GM12878 (cell line): ENCODE results near the gene VCAM1. TPM values are rescaled to one million over a fixed set of nuclear protein-coding genes. Genes with fewer than 3 reads are reported as not detected.

Experiments used
- ATAC-seq: fragments of 200-7000 bp; cut with Tn5 transposase; 3 replicates; pipeline ENCODE4 v1.9.1; 2020; ENCODE audit warnings: mild to moderate bottlenecking, moderate library complexity
- BruUV-seq: library from RNA; stranded (reverse); fragments of 400-500 nt; replicated peaks from 2 replicates; lab custom pipeline; 2021; lab: Mats Ljungman, UMichigan
- CTCF ChIA-PET: fragments of 300-600 bp; sonication (Branson Sonifier 250); formaldehyde crosslinking; extraction: SDS; loops from one replicate; lab custom pipeline; 2021; ENCODE audit warnings: inconsistent platforms; lab: Yijun Ruan, JAX
- POLR2A ChIA-PET: fragments of 350-600 bp; formaldehyde crosslinking; extraction: SDS; loops from one replicate; lab custom pipeline; 2021; ENCODE audit warnings: inconsistent platforms; lab: Charles Lee
- RAD21 ChIA-PET: fragments of 300-600 bp; sonication (Branson Sonifier 250); formaldehyde crosslinking; loops from one replicate; lab custom pipeline; 2023; ENCODE audit warnings: antibody characterized with exemption; ENCODE audit not compliant: unreplicated experiment; lab: Charles Lee
- SMC1A ChIA-PET: fragments of 300-600 bp; sonication (Branson Sonifier 250); formaldehyde crosslinking; loops from one replicate; lab custom pipeline; 2023; ENCODE audit not compliant: unreplicated experiment, uncharacterized antibody; lab: Charles Lee
- DNase-seq: peaks from one replicate; pipeline ENCODE4 v3.0.0-alpha.2; 2011; ENCODE audit warnings: low read depth, low spot score
- FAIRE-seq: peaks from 3 replicates; lab custom pipeline; 2011; peaks lifted over from hg19 to GRCh38; lab: Jason Lieb, UNC
- H2AFZ ChIP-seq: 2 replicates; pipeline ENCODE4 v1.6.0; 2011; ENCODE audit warnings: low read depth, low read length, control low read depth; ENCODE audit not compliant: control insufficient read depth
- H3K27ac ChIP-seq: 2 replicates; pipeline ENCODE4 v1.5.1; 2011; ENCODE audit warnings: control low read depth; ENCODE audit not compliant: control insufficient read depth, insufficient read depth
- H3K27me3 ChIP-seq, 2 experiments: replicated peaks in 1 of 2; 2 replicates each; pipeline versions ENCODE4 v1.6.0 to v1.6.1; 2011; ENCODE audit warnings: low read length in 1 of 2; ENCODE audit not compliant: control insufficient read depth in 2 of 2, insufficient read depth in 2 of 2
- H3K36me3 ChIP-seq, 2 experiments: 2 replicates each; pipeline ENCODE4 v1.5.1; 2011; ENCODE audit warnings: low read length in 1 of 2; ENCODE audit not compliant: control insufficient read depth in 2 of 2, insufficient read depth in 2 of 2
- H3K4me1 ChIP-seq: 2 replicates; pipeline ENCODE4 v1.6.1; 2011; ENCODE audit warnings: mild to moderate bottlenecking, low read length, moderate library complexity, mixed read lengths; ENCODE audit not compliant: control insufficient read depth, insufficient read depth
- H3K4me2 ChIP-seq: 2 replicates; pipeline ENCODE4 v1.6.0; 2011; ENCODE audit warnings: control low read depth; ENCODE audit not compliant: control insufficient read depth, insufficient read depth
- H3K4me3 ChIP-seq: fragments of 200-600 bp; sonication (generic); 2 replicates; pipeline ENCODE4 v1.5.1; 2016
- H3K79me2 ChIP-seq: 2 replicates; pipeline ENCODE4 v1.6.0; 2011; ENCODE audit warnings: low read length; ENCODE audit not compliant: control insufficient read depth, insufficient read depth
- H3K9ac ChIP-seq: 2 replicates; pipeline ENCODE4 v1.8.0; 2011; ENCODE audit warnings: low read length, control low read depth, mixed read lengths; ENCODE audit not compliant: control insufficient read depth, insufficient read depth
- H3K9me3 ChIP-seq: replicated peaks from 3 replicates; pipeline ENCODE4 v1.5.1; 2011; ENCODE audit warnings: mild to moderate bottlenecking, low read length; ENCODE audit not compliant: control insufficient read depth, insufficient read depth
- H4K20me1 ChIP-seq: 2 replicates; pipeline ENCODE4 v1.6.0; 2011; ENCODE audit not compliant: control insufficient read depth, insufficient read depth
- CBFB ChIP-seq: IDR thresholded peaks from 2 replicates; pipeline ENCODE4 v1.6.1; 2016; ENCODE audit warnings: antibody characterized with exemption, low read depth
- CTCF ChIP-seq, 3 experiments: IDR thresholded peaks in 2 of 3; conservative IDR thresholded peaks in 1 of 3; 2 replicates each; pipeline ENCODE4 v1.5.1; 2011; ENCODE audit warnings: low read depth in 3 of 3, low read length in 3 of 3, mild to moderate bottlenecking in 3 of 3, control low read depth in 2 of 3, moderate library complexity in 2 of 3, inconsistent platforms in 1 of 3, mixed read lengths in 1 of 3; ENCODE audit not compliant: control insufficient read depth in 2 of 3, insufficient read depth in 1 of 3; ENCODE audit errors: extremely low read depth in 1 of 3
- KDM1A ChIP-seq: fragments of 200-600 bp; sonication (generic); IDR thresholded peaks from 2 replicates; pipeline ENCODE4 v1.6.1; 2016; ENCODE audit warnings: borderline replicate concordance
- PAX5 ChIP-seq: IDR thresholded peaks from 2 replicates; pipeline ENCODE4 v1.6.1; 2011; ENCODE audit warnings: low read depth, low read length, borderline replicate concordance
- POLR2AphosphoS2 ChIP-seq: IDR thresholded peaks from 2 replicates; pipeline ENCODE4 v1.6.1; 2011; ENCODE audit warnings: low read depth, mild to moderate bottlenecking, low read length, improper control_type of control experiment, moderate library complexity
- RELA ChIP-seq: fragments of 450-650 bp; IDR thresholded peaks from 2 replicates; pipeline ENCODE4 v1.8.0; 2014; ENCODE audit warnings: borderline replicate concordance; ENCODE audit not compliant: partially characterized antibody
- SPI1 ChIP-seq: IDR thresholded peaks from 2 replicates; pipeline ENCODE4 v1.6.1; 2011; ENCODE audit warnings: low read depth, mild to moderate bottlenecking, low read length, moderate library complexity, borderline replicate concordance; ENCODE audit not compliant: insufficient read depth
- WRNIP1 ChIP-seq: IDR thresholded peaks from 2 replicates; pipeline ENCODE4 v1.6.1; 2011; ENCODE audit warnings: low read depth, low read length, improper control_type of control experiment, borderline replicate concordance
- ZSCAN29 ChIP-seq: fragments of 450-650 bp; IDR thresholded peaks from 2 replicates; pipeline ENCODE4 v1.6.1; 2017; ENCODE audit warnings: mild to moderate bottlenecking, moderate library complexity
- in situ Hi-C: fragments of 300-500 bp; cut with MboI; formaldehyde crosslinking; loops from 9 replicates; pipeline ENCODE4 v1.14.3; 2018; ENCODE audit warnings: mixed read lengths
- intact Hi-C: fragments of 100-400 bp; cut with micrococcal nuclease; formaldehyde crosslinking; loops from one replicate; pipeline ENCODE4 v1.14.2; 2022; ENCODE audit not compliant: unreplicated experiment
- polyA plus RNA-seq, 11 experiments: library from polyadenylated mRNA; depleted of rRNA in 4 of 11; unstranded in 6 of 11; stranded (reverse) in 5 of 11; fragments of >200 nt; fragmentation: Nextera tagmentation in 4 of 11; fragmentation: Illumina TruSeq in 1 of 11; extraction: Ambion mirVana in 4 of 11; extraction: Trizol in 1 of 11; gene quantifications; 1 replicate in 1 of 11; 2 replicates in 10 of 11; pipeline versions ENCODE4 v1.2.1 to v1.2.3, GENCODE V29; 2011 to 2016; ENCODE audit warnings: inconsistent platforms in 2 of 11, missing spikeins in 2 of 11, low read depth in 1 of 11
- total RNA-seq, 4 experiments: library from RNA; depleted of rRNA in 3 of 4; stranded (reverse); fragments of >200 nt in 3 of 4; fragmentation: Illumina TruSeq in 1 of 4; extraction: Trizol in 1 of 4; gene quantifications; 2 replicates each; pipeline versions ENCODE4 v1.2.1 to v1.2.3, GENCODE V29; 2013 to 2021
- TF ChIP-seq, protein P1 (sequence below): IDR thresholded peaks from 2 replicates; pipeline ENCODE4 v1.6.1; 2012; ENCODE audit warnings: low read depth, low read length, improper control_type of control experiment
- TF ChIP-seq, protein P2 (sequence below): fragments of 450-650 bp; IDR thresholded peaks from 2 replicates; pipeline ENCODE4 v1.6.1; 2017; ENCODE audit warnings: mild to moderate bottlenecking, moderate library complexity
- TF ChIP-seq, protein P3 (sequence below): IDR thresholded peaks from 2 replicates; pipeline ENCODE4 v1.6.1; 2012; ENCODE audit warnings: low read depth, low read length, improper control_type of control experiment

VCAM1 gene
- total and polyA plus RNA-seq, 10 of the 15 experiments (the other 5 are each of a cell fraction or from before 2014, with no cell fraction given): 5.0 to 13.6 (median 7.4) TPM

DNA sequence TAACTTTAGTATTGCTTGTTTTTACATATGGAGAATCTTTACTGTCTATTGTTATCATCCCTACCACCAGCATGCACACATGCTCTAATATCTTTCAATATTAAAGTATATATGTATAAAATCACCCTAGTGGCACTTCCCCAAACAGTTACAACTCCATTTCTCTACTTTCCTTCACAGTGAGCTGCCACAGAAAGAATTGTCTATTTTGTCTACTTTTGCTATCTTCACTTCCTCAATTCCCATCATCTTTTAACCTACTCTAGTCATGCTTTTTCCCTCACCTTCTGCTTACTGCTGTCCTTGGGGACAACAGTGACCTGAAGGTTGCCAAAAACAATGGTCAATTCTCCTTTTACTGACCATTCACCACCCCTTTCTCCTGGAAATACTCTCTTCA, 59.2 kb downstream of the VCAM1 start:
- CTCF ChIA-PET: no interaction called here
- intact Hi-C loops: no loop called here
- FAIRE-seq: no peak

GRCh38 chr1:100780814-100781213, 61.3 kb downstream of the VCAM1 start:
- H3K4me2 ChIP-seq: no peak overlapping the region
- in situ Hi-C loops (no loop called here), intact Hi-C loops (no loop called here)
- ChIA-PET POLR2A (no interaction called here), RAD21 (no interaction called here), SMC1A (no interaction called here), CTCF (no interaction called here)
- no peaks in the 10 kb centered on the region for H3K4me1 ChIP-seq
- no peak for FAIRE-seq
- H3K27ac ChIP-seq: no peak overlapping the region
- no peak overlapping the region for H3K4me3 ChIP-seq
- H3K27me3 ChIP-seq: no peaks in the 10 kb centered on the region
- H3K79me2 ChIP-seq: no peaks in the 10 kb centered on the region
- H3K9ac ChIP-seq: no peak overlapping the region
- H2AFZ ChIP-seq: no peak overlapping the region
- BruUV-seq: no TSS peak
- H4K20me1 ChIP-seq: no peaks in the 10 kb centered on the region
- no peaks in the 10 kb centered on the region; the same call in 1 of the 3 replicates for H3K9me3 ChIP-seq
- no peak for DNase-seq
- H3K36me3 ChIP-seq: no peaks in the 10 kb centered on the region
- ATAC-seq: no peak
- TF ChIP-seq, protein P1, sequence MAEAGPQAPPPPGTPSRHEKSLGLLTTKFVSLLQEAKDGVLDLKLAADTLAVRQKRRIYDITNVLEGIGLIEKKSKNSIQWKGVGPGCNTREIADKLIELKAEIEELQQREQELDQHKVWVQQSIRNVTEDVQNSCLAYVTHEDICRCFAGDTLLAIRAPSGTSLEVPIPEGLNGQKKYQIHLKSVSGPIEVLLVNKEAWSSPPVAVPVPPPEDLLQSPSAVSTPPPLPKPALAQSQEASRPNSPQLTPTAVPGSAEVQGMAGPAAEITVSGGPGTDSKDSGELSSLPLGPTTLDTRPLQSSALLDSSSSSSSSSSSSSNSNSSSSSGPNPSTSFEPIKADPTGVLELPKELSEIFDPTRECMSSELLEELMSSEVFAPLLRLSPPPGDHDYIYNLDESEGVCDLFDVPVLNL: no peak
- TF ChIP-seq ZSCAN29 (no peak), CBFB (no peak), KDM1A (no peak), WRNIP1 (no peak), CTCF (IDR thresholded peaks at IDR 0.05 in 2 of 3, conservative IDR thresholded peaks at IDR 0.05 in 1 of 3; ENCODE audit: control insufficient read depth in 2 of 3, extremely low read depth in 1 of 3, insufficient read depth in 1 of 3, low read depth in 3 of 3, low read length in 3 of 3) (no peak), POLR2AphosphoS2 (no peak), RELA (no peak)
- TF ChIP-seq, protein P2, sequence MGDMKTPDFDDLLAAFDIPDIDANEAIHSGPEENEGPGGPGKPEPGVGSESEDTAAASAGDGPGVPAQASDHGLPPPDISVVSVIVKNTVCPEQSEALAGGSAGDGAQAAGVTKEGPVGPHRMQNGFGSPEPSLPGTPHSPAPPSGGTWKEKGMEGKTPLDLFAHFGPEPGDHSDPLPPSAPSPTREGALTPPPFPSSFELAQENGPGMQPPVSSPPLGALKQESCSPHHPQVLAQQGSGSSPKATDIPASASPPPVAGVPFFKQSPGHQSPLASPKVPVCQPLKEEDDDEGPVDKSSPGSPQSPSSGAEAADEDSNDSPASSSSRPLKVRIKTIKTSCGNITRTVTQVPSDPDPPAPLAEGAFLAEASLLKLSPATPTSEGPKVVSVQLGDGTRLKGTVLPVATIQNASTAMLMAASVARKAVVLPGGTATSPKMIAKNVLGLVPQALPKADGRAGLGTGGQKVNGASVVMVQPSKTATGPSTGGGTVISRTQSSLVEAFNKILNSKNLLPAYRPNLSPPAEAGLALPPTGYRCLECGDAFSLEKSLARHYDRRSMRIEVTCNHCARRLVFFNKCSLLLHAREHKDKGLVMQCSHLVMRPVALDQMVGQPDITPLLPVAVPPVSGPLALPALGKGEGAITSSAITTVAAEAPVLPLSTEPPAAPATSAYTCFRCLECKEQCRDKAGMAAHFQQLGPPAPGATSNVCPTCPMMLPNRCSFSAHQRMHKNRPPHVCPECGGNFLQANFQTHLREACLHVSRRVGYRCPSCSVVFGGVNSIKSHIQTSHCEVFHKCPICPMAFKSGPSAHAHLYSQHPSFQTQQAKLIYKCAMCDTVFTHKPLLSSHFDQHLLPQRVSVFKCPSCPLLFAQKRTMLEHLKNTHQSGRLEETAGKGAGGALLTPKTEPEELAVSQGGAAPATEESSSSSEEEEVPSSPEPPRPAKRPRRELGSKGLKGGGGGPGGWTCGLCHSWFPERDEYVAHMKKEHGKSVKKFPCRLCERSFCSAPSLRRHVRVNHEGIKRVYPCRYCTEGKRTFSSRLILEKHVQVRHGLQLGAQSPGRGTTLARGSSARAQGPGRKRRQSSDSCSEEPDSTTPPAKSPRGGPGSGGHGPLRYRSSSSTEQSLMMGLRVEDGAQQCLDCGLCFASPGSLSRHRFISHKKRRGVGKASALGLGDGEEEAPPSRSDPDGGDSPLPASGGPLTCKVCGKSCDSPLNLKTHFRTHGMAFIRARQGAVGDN: no peak
- TF ChIP-seq, protein P3, sequence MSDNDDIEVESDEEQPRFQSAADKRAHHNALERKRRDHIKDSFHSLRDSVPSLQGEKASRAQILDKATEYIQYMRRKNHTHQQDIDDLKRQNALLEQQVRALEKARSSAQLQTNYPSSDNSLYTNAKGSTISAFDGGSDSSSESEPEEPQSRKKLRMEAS: no peak

More for the DNA sequence above, 59.2 kb downstream of the VCAM1 start:
- Histone ChIP-seq H3K27ac (no peak overlapping the region), H4K20me1 (no peaks in the 10 kb centered on the region), H3K79me2 (no peaks in the 10 kb centered on the region), H3K9ac (no peak overlapping the region), H3K36me3 (no peaks in the 10 kb centered on the region), H3K27me3 (no peaks in the 10 kb centered on the region), H3K4me1 (no peaks in the 10 kb centered on the region), H3K4me2 (no peak overlapping the region), H2AFZ (no peak overlapping the region), H3K4me3 (no peak overlapping the region), H3K9me3 (no peaks in the 10 kb centered on the region; the same call in 1 of the 3 replicates)
- TF ChIP-seq PAX5 (no peak), SPI1 (peak; percentile 45; the same call in 1 of the 2 replicates)
- POLR2A ChIA-PET: no interaction called here
- no TSS peak for BruUV-seq
- in situ Hi-C loops: no loop called here
- RAD21 ChIA-PET: no interaction called here
- no peak for DNase-seq
- SMC1A ChIA-PET: no interaction called here
- no peak for ATAC-seq
